ENCODE measurements around the gene IGFALS. TPM values are rescaled to one million over a fixed set of nuclear protein-coding genes. Genes with fewer than 3 reads are reported as not detected.

Gene IGFALS
- total RNA-seq, 1 experiment from 2014 or later: not detected

DNA sequence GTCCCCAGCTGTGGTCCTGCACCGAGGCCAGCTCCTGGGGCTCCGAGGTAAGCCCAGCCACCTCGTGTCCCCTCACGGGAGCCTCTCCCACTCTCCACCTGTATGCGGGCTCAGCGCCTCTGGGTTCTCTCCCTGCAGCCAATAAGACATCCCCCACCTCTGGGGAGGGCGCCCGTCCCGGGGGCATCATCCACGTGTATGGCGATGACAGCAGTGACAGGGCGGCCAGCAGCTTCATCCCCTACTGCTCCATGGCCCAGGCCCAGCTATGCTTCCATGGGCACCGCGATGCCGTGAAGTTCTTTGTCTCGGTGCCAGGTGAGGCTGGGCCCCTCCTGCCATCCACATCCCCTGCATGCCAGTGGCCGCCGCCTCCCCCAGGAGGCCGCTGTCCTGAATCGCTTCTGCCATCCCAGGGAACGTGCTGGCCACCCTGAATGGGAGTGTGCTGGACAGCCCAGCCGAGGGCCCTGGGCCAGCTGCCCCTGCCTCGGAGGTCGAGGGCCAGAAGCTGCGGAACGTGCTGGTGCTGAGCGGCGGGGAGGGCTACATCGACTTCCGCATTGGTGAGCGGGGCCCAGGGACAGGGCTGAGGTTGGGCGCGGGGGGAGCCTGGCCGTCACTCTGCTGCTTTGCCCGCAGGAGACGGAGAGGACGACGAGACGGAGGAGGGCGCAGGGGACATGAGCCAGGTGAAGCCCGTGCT, 25.3 kb downstream of the IGFALS start:
- no TSS peak for BruUV-seq (replicated peaks)
- TF ChIP-seq, protein P1, sequence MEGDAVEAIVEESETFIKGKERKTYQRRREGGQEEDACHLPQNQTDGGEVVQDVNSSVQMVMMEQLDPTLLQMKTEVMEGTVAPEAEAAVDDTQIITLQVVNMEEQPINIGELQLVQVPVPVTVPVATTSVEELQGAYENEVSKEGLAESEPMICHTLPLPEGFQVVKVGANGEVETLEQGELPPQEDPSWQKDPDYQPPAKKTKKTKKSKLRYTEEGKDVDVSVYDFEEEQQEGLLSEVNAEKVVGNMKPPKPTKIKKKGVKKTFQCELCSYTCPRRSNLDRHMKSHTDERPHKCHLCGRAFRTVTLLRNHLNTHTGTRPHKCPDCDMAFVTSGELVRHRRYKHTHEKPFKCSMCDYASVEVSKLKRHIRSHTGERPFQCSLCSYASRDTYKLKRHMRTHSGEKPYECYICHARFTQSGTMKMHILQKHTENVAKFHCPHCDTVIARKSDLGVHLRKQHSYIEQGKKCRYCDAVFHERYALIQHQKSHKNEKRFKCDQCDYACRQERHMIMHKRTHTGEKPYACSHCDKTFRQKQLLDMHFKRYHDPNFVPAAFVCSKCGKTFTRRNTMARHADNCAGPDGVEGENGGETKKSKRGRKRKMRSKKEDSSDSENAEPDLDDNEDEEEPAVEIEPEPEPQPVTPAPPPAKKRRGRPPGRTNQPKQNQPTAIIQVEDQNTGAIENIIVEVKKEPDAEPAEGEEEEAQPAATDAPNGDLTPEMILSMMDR (IDR thresholded peaks at IDR 0.05; ENCODE audit: unreplicated experiment): no peak
- CTCF ChIA-PET: interaction anchor here (0.6 kb wide), 1 partner anchor 347 kb away, joined by 3 read pairs; no protein-coding TSS in a partner anchor

DNA sequence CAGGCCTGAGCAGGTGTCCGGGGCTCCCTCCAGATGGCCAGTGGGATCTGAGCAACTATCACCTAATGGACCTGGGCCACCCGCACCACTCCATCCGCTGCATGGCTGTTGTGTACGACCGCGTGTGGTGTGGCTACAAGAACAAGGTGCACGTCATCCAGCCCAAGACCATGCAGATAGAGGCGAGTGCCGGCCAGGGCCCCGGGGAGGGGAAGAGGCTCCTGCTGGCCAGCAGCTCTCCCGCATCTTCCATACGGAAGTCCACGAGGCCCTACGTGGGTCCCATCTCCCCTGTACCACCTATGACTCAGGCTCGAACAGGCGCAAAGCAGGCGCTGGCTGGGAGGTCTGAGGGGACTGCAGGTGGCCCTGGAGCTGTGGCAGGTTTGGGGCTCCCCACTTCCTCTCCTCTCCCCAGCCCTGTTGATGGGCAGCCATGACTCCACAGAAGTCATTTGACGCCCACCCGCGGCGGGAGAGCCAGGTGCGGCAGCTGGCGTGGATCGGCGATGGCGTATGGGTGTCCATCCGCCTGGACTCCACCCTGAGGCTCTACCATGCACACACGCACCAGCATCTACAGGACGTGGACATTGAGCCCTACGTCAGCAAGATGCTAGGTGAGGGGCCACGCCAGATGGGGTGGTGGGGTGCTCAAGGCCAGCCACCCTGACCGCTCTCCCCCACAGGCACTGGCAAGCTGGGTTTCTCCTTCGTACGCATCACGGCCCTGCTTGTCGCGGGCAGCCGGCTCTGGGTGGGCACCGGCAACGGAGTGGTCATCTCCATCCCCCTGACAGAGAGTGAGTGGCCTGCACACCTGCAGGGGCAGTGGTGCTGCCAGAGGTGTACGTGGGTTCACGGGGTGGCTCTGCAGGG, 26.1 kb downstream of the IGFALS start:
- TF ChIP-seq, protein P1 (IDR thresholded peaks at IDR 0.05; ENCODE audit: unreplicated experiment): no peak
- CTCF ChIA-PET: no interaction called here
- Mint-ChIP-seq H3K27me3 (ENCODE audit: unreplicated experiment) (no peaks in the 10 kb centered on the region), H3K27ac (ENCODE audit: unreplicated experiment) (no peak overlapping the region), H3K9me3 (ENCODE audit: low read depth, unreplicated experiment) (no peaks in the 10 kb centered on the region), H3K4me1 (ENCODE audit: low read depth, unreplicated experiment) (peaks cover 8% of the 10 kb centered on the region), H3K36me3 (ENCODE audit: insufficient read depth, unreplicated experiment) (peaks cover 64% of the 10 kb centered on the region), H3K4me3 (ENCODE audit: low read depth, unreplicated experiment) (no peak overlapping the region)
- intact Hi-C loops (cut with micrococcal nuclease; ENCODE audit: unreplicated experiment): no loop called here
- DNase-seq: no peak
- no TSS peak for BruUV-seq (replicated peaks)

More for the DNA sequence above, 25.3 kb downstream of the IGFALS start:
- DNase-seq: no peak
- intact Hi-C loops (cut with micrococcal nuclease; ENCODE audit: unreplicated experiment): no loop called here
- peaks cover 8% of the 10 kb centered on the region for H3K4me1 Mint-ChIP-seq (ENCODE audit: low read depth, unreplicated experiment)
- peak overlapping the region; percentile 56 for H3K27ac Mint-ChIP-seq (ENCODE audit: unreplicated experiment)
- peak overlapping the region; percentile 14 for H3K4me3 Mint-ChIP-seq (ENCODE audit: low read depth, unreplicated experiment)
- H3K27me3 Mint-ChIP-seq (ENCODE audit: unreplicated experiment): no peaks in the 10 kb centered on the region
- H3K36me3 Mint-ChIP-seq (ENCODE audit: insufficient read depth, unreplicated experiment): peaks cover 66% of the 10 kb centered on the region
- no peaks in the 10 kb centered on the region for H3K9me3 Mint-ChIP-seq (ENCODE audit: low read depth, unreplicated experiment)

DNA sequence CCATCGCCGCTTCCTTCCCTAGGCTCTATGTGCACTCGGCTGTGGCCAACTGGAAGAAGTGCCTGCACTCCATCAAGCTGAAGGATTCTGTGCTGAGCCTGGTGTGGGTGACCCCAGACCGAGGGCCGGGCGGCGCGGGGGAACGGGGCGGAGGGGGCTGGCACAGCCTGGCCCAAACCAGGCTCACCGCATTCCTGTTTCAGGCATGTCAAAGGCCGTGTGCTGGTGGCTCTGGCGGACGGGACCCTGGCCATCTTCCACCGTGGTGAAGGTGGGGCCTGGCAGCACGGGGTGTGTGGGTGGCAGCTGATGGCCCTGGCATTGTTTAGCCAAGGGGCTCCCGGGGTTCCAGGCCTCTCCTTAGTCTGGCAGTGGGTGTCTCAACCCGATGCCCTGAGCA, 26.8 kb downstream of the IGFALS start:
- DNase-seq: no peak
- Mint-ChIP-seq H3K9me3 (ENCODE audit: low read depth, unreplicated experiment) (no peaks in the 10 kb centered on the region), H3K4me1 (ENCODE audit: low read depth, unreplicated experiment) (peaks cover 8% of the 10 kb centered on the region), H3K4me3 (ENCODE audit: low read depth, unreplicated experiment) (no peak overlapping the region), H3K36me3 (ENCODE audit: insufficient read depth, unreplicated experiment) (peaks cover 64% of the 10 kb centered on the region), H3K27ac (ENCODE audit: unreplicated experiment) (no peak overlapping the region), H3K27me3 (ENCODE audit: unreplicated experiment) (no peaks in the 10 kb centered on the region)
- TF ChIP-seq, protein P1 (IDR thresholded peaks at IDR 0.05; ENCODE audit: unreplicated experiment): no peak
- intact Hi-C loops (cut with micrococcal nuclease; ENCODE audit: unreplicated experiment): no loop called here
- BruUV-seq (replicated peaks): no TSS peak
- CTCF ChIA-PET: no interaction called here

DNA sequence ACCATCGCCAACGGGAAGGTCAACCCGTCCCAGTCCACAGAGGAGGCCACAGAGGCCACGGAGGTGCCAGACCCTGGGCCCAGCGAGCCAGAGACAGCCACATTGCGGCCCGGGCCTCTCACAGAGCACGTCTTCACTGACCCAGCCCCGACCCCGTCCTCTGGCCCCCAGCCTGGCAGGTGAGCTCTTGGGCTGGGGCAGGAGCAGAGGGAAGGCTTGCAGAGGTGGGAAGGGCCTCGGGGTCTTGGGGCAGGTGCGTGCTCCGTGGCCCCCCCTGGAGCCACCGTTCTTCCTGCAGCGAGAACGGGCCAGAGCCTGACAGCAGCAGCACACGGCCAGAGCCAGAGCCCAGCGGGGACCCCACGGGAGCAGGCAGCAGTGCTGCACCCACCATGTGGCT, 27.3 kb downstream of the IGFALS start:
- Mint-ChIP-seq H3K27ac (ENCODE audit: unreplicated experiment) (no peak overlapping the region), H3K4me3 (ENCODE audit: low read depth, unreplicated experiment) (no peak overlapping the region), H3K4me1 (ENCODE audit: low read depth, unreplicated experiment) (peaks cover 8% of the 10 kb centered on the region), H3K9me3 (ENCODE audit: low read depth, unreplicated experiment) (no peaks in the 10 kb centered on the region), H3K27me3 (ENCODE audit: unreplicated experiment) (no peaks in the 10 kb centered on the region), H3K36me3 (ENCODE audit: insufficient read depth, unreplicated experiment) (peaks cover 64% of the 10 kb centered on the region)
- DNase-seq: no peak
- intact Hi-C loops (cut with micrococcal nuclease; ENCODE audit: unreplicated experiment): no loop called here
- TF ChIP-seq, protein P1 (IDR thresholded peaks at IDR 0.05; ENCODE audit: unreplicated experiment): no peak
- CTCF ChIA-PET: no interaction called here
- BruUV-seq (replicated peaks): no TSS peak

Data from Calu3 (cell line).